ENCODE results near the gene FGR. TPM values are rescaled to one million over a fixed set of nuclear protein-coding genes. Genes with fewer than 3 reads are reported as not detected.

The FGR gene
- total and polyA plus RNA-seq, 2 of the 13 experiments (the other 11 are each of a cell fraction or from before 2014, with no cell fraction given), result not detected

- TF ChIP-seq MLX (CRISPR knock-in tag; IDR thresholded peaks at IDR 0.05) (no peak), SMARCC2 (IDR thresholded peaks at IDR 0.05) (no peak), TERF1 (CRISPR knock-in tag; IDR thresholded peaks at IDR 0.05) (no peak), ZBTB7B (CRISPR knock-in tag; IDR thresholded peaks at IDR 0.05) (no peak)
Observed at GRCh38 chr1:27668121-27668807, 33.3 kb upstream of the FGR start (continued).

- POLR2A ChIA-PET, result no interaction called here
- in situ Hi-C loops (cut with HindIII; ENCODE audit: extremely low pct_ligation_motif_present, low pct_unique_long_range_greater_than_20kb), result loop anchor here (5.0 kb wide), 1 partner anchor 55 kb away; no protein-coding TSS in a partner anchor
Observed at GRCh38 chr1:27666791-27667254, 31.8 kb upstream of the FGR start.

More at GRCh38 chr1:27666791-27667254, 31.8 kb upstream of the FGR start:
- Histone ChIP-seq H3K27ac (ENCODE audit: extremely low read length, insufficient read depth, low read length) (no peak overlapping the region), H3K9me3 (ENCODE audit: low read length) (no peaks in the 10 kb centered on the region), H4K20me1 (ENCODE audit: insufficient read depth, low read length) (no peaks in the 10 kb centered on the region), H3K27me3 (ENCODE audit: control insufficient read depth in 1 of 2, insufficient read depth in 2 of 2, low read length in 2 of 2) (no peaks in the 10 kb centered on the region), H3K9ac (ENCODE audit: insufficient read depth, low read depth, low read length) (no peak overlapping the region), H3K36me3 (replicated peaks in 1 of 2; ENCODE audit: control insufficient read depth in 1 of 2, insufficient read depth in 2 of 2, low read length in 2 of 2) (no peaks in the 10 kb centered on the region), H3K4me2 (ENCODE audit: low read depth, low read length) (no peak overlapping the region), H3K4me1 (ENCODE audit: insufficient read depth, low read length) (peaks cover 36% of the 10 kb centered on the region), H2AFZ (ENCODE audit: low read length) (no peak overlapping the region), H3K79me2 (ENCODE audit: insufficient read depth, low read length) (no peaks in the 10 kb centered on the region), H3K4me3 (replicated peaks in 1 of 3; ENCODE audit: insufficient read depth in 1 of 3, low read depth in 2 of 3, low read length in 3 of 3) (no peak overlapping the region)
- 48% methylated on average over 5 of the region's 6 CpGs for WGBS (ENCODE audit: low lambda C conversion rate)
- ATAC-seq (no peak), FAIRE-seq (no peak), DNase-seq (ENCODE audit: low spot score) (no peak)
- BruUV-seq (replicated peaks), result no TSS peak
- intact Hi-C loops (cut with micrococcal nuclease; ENCODE audit: unreplicated experiment), result loop anchor here (10.0 kb wide), 1 partner anchor 272 kb away; the partner anchor contains the start of gene GPR3
- no peak for TF ChIP-seq MTF1 (CRISPR knock-in tag; IDR thresholded peaks at IDR 0.05)
- no peak for TF ChIP-seq ZNF263 (CRISPR knock-in tag; IDR thresholded peaks at IDR 0.05)
- no peak for TF ChIP-seq TBP (CRISPR knock-in tag; IDR thresholded peaks at IDR 0.05)
- TF ChIP-seq ZKSCAN5 (CRISPR knock-in tag; IDR thresholded peaks at IDR 0.05), result no peak
- no peak for TF ChIP-seq KLF12 (CRISPR knock-in tag; IDR thresholded peaks at IDR 0.05; ENCODE audit: borderline replicate concordance)
- no peak for TF ChIP-seq NFE2 (CRISPR knock-in tag; IDR thresholded peaks at IDR 0.05)
- no peak for TF ChIP-seq AKNA (CRISPR knock-in tag; IDR thresholded peaks at IDR 0.05; ENCODE audit: borderline replicate concordance)
- no peak for TF ChIP-seq XRCC5 (optimal IDR thresholded peaks at IDR 0.05; ENCODE audit: low read length)
- CTCF ChIA-PET (ENCODE audit: low intra/inter-chr PET ratio, low total read pairs), result no interaction called here
